ENCODE data around the gene AKNA.

The AKNA gene

GRCh38 chr9:114347675-114348074 is 40.1 kb downstream of the AKNA start:
- DNase-seq (ENCODE audit: insufficient read length, low spot score) (no peak), FAIRE-seq (no peak)
- TF ChIP-seq POLR2AphosphoS5 (IDR thresholded peaks at IDR 0.05; ENCODE audit: low read depth, low read length) = no peak
- no peak for TF ChIP-seq TAF1 (IDR thresholded peaks at IDR 0.05; ENCODE audit: low read depth, low read length)
- no peak for TF ChIP-seq POU2F2 (IDR thresholded peaks at IDR 0.05; ENCODE audit: low read depth, low read length)
- no peak; the same call in 1 of the 2 replicates for TF ChIP-seq POLR2A (IDR thresholded peaks at IDR 0.05; ENCODE audit: low read depth, low read length)
- TF ChIP-seq PAX5 (IDR thresholded peaks at IDR 0.05; ENCODE audit: insufficient read depth, low read length, severe bottlenecking) = no peak
- TF ChIP-seq SPI1 (IDR thresholded peaks at IDR 0.05; ENCODE audit: low read depth, low read length) = no peak

- no peak for FAIRE-seq
- DNase-seq (ENCODE audit: insufficient read length, low spot score) = no peak
Observed at GRCh38 chr9:114346146-114346545, 41.6 kb downstream of the AKNA start.

GRCh38 chr9:114345493-114346065 is 42.2 kb downstream of the AKNA start:
- no peak for FAIRE-seq
- TF ChIP-seq POU2F2 (IDR thresholded peaks at IDR 0.05; ENCODE audit: low read depth, low read length) (no peak), TAF1 (IDR thresholded peaks at IDR 0.05; ENCODE audit: low read depth, low read length) (no peak), SPI1 (IDR thresholded peaks at IDR 0.05; ENCODE audit: low read depth, low read length) (no peak), POLR2AphosphoS5 (IDR thresholded peaks at IDR 0.05; ENCODE audit: low read depth, low read length) (no peak), PAX5 (IDR thresholded peaks at IDR 0.05; ENCODE audit: insufficient read depth, low read length, severe bottlenecking) (no peak), POLR2A (IDR thresholded peaks at IDR 0.05; ENCODE audit: low read depth, low read length) (no peak)
- DNase-seq (ENCODE audit: insufficient read length, low spot score) = no peak

More at GRCh38 chr9:114346146-114346545, 41.6 kb downstream of the AKNA start:
- TF ChIP-seq POLR2AphosphoS5 (IDR thresholded peaks at IDR 0.05; ENCODE audit: low read depth, low read length) = no peak
- no peak for TF ChIP-seq TAF1 (IDR thresholded peaks at IDR 0.05; ENCODE audit: low read depth, low read length)
- TF ChIP-seq PAX5 (IDR thresholded peaks at IDR 0.05; ENCODE audit: insufficient read depth, low read length, severe bottlenecking) = no peak
- TF ChIP-seq POLR2A (IDR thresholded peaks at IDR 0.05; ENCODE audit: low read depth, low read length) = no peak
- no peak for TF ChIP-seq SPI1 (IDR thresholded peaks at IDR 0.05; ENCODE audit: low read depth, low read length)
- TF ChIP-seq POU2F2 (IDR thresholded peaks at IDR 0.05; ENCODE audit: low read depth, low read length) = no peak

DNA sequence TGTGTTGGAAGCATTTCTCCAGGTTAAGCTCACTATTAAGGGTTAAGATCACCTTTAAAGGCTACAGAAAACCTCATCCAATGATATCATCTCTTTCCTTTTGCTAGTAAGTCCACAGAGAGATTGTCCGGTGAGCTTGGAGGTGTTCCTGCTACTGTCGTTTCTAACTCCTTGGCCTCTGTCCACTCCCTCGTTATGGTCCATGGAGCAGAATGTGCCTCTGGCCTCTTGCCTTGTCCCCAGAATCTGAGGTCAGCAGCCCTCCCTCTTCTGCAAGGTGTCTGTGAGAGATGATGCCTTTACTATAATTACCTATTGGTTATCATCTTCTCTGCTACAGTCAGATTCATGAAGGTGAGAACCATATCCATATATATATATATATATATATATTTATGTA is 43.1 kb downstream of the AKNA start:
- FAIRE-seq (no peak), DNase-seq (ENCODE audit: insufficient read length, low spot score) (no peak)
- TF ChIP-seq POLR2AphosphoS5 (IDR thresholded peaks at IDR 0.05; ENCODE audit: low read depth, low read length) = no peak
- no peak for TF ChIP-seq PAX5 (IDR thresholded peaks at IDR 0.05; ENCODE audit: insufficient read depth, low read length, severe bottlenecking)
- no peak for TF ChIP-seq POU2F2 (IDR thresholded peaks at IDR 0.05; ENCODE audit: low read depth, low read length)
- no peak for TF ChIP-seq SPI1 (IDR thresholded peaks at IDR 0.05; ENCODE audit: low read depth, low read length)
- TF ChIP-seq POLR2A (IDR thresholded peaks at IDR 0.05; ENCODE audit: low read depth, low read length) = no peak
- TF ChIP-seq TAF1 (IDR thresholded peaks at IDR 0.05; ENCODE audit: low read depth, low read length) = no peak

GRCh38 chr9:114344188-114344566 is 43.6 kb downstream of the AKNA start:
- no peak for TF ChIP-seq POLR2AphosphoS5 (IDR thresholded peaks at IDR 0.05; ENCODE audit: low read depth, low read length)
- no peak for TF ChIP-seq POU2F2 (IDR thresholded peaks at IDR 0.05; ENCODE audit: low read depth, low read length)
- TF ChIP-seq POLR2A (IDR thresholded peaks at IDR 0.05; ENCODE audit: low read depth, low read length) = no peak
- no peak for TF ChIP-seq TAF1 (IDR thresholded peaks at IDR 0.05; ENCODE audit: low read depth, low read length)
- TF ChIP-seq PAX5 (IDR thresholded peaks at IDR 0.05; ENCODE audit: insufficient read depth, low read length, severe bottlenecking) = no peak
- no peak for TF ChIP-seq SPI1 (IDR thresholded peaks at IDR 0.05; ENCODE audit: low read depth, low read length)
- DNase-seq (ENCODE audit: insufficient read length, low spot score) = no peak
- FAIRE-seq = no peak

DNA sequence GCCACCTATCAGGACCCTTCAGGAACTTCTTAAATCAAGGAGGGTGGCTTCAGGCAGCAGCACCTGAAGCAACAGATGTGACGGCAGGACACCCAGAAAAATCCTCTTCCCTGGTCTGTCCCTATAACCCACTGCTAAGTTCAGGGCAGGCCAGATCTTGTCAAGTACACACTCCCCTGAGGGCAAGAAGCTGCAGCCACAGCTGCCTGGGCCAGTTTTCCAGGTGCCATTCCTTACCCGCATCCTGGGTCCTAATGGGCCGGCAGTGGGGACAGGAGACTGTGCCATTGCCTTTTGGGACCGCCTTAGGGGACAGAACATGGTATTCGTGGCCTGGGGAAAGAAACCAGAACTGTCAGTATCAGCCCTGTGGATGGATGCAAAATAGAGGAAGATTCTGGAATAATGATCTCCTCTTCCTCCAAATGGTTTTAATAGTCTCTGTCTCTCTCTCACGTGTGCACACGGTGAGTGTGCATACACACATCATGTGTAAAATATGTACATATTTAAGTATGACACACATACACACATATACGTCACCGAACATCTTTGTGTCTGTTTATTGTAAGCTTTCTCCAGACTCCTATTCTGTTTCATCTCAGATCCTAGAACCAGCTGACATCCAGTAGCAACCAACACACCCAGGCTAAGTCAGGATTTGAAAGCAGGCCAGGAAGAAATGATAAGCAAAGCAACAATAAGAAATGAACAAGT is 44.2 kb downstream of the AKNA start:
- DNase-seq (ENCODE audit: insufficient read length, low spot score) (no peak), FAIRE-seq (peak; percentile 28)
- TF ChIP-seq SPI1 (IDR thresholded peaks at IDR 0.05; ENCODE audit: low read depth, low read length) (no peak), PAX5 (IDR thresholded peaks at IDR 0.05; ENCODE audit: insufficient read depth, low read length, severe bottlenecking) (no peak), POU2F2 (IDR thresholded peaks at IDR 0.05; ENCODE audit: low read depth, low read length) (no peak), TAF1 (IDR thresholded peaks at IDR 0.05; ENCODE audit: low read depth, low read length) (no peak), POLR2AphosphoS5 (IDR thresholded peaks at IDR 0.05; ENCODE audit: low read depth, low read length) (no peak), POLR2A (IDR thresholded peaks at IDR 0.05; ENCODE audit: low read depth, low read length) (no peak)

- no peak for TF ChIP-seq TAF1 (IDR thresholded peaks at IDR 0.05; ENCODE audit: low read depth, low read length)
- DNase-seq (ENCODE audit: insufficient read length, low spot score) (no peak), FAIRE-seq (no peak)
Observed at GRCh38 chr9:114342755-114343440, 44.9 kb downstream of the AKNA start.

GRCh38 chr9:114341991-114342390 is 45.8 kb downstream of the AKNA start:
- no peak for FAIRE-seq
- TF ChIP-seq POLR2AphosphoS5 (IDR thresholded peaks at IDR 0.05; ENCODE audit: low read depth, low read length) (no peak), POU2F2 (IDR thresholded peaks at IDR 0.05; ENCODE audit: low read depth, low read length) (no peak), PAX5 (IDR thresholded peaks at IDR 0.05; ENCODE audit: insufficient read depth, low read length, severe bottlenecking) (no peak), TAF1 (IDR thresholded peaks at IDR 0.05; ENCODE audit: low read depth, low read length) (no peak), SPI1 (IDR thresholded peaks at IDR 0.05; ENCODE audit: low read depth, low read length) (no peak), POLR2A (IDR thresholded peaks at IDR 0.05; ENCODE audit: low read depth, low read length) (no peak)
- DNase-seq (ENCODE audit: insufficient read length, low spot score) = no peak

DNA sequence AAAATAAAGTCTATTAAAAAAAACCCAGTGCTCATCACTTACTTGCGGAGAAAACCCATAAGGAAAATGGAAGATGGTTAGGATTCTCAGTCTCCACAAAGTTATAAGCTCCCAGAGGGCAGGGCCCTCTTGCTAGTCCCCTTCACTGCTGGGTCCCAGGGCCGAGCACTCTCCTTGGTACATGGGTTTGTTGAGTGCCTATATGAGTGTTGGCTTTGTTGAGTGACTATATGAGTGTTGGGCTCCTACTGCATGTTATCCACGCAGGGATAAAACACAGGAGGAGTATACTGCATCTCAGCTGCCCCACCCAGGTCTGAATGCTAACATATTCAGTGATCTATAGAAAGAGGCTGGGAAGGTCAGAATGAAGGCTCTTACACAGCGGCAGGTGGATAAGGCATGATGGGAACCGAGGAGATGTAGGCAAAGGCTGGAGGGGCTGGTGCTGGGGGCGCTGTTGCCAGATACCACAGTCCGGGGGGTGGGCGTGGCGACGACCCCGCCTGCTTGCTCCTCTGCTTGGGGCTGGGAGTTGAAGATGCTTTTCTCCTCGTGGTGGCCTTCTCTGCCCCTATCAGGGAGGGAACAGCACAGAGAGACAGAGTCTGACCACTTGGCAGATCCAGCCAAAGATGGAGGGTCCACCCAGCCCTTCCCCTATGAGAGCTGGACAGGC is 46.5 kb downstream of the AKNA start:
- TF ChIP-seq POLR2AphosphoS5 (IDR thresholded peaks at IDR 0.05; ENCODE audit: low read depth, low read length) (no peak), TAF1 (IDR thresholded peaks at IDR 0.05; ENCODE audit: low read depth, low read length) (no peak), POU2F2 (IDR thresholded peaks at IDR 0.05; ENCODE audit: low read depth, low read length) (no peak), POLR2A (IDR thresholded peaks at IDR 0.05; ENCODE audit: low read depth, low read length) (no peak), SPI1 (IDR thresholded peaks at IDR 0.05; ENCODE audit: low read depth, low read length) (no peak), PAX5 (IDR thresholded peaks at IDR 0.05; ENCODE audit: insufficient read depth, low read length, severe bottlenecking) (no peak)
- FAIRE-seq (no peak), DNase-seq (ENCODE audit: insufficient read length, low spot score) (no peak)
